ENCODE measurements around the gene DAPK1.

Gene DAPK1

DNA sequence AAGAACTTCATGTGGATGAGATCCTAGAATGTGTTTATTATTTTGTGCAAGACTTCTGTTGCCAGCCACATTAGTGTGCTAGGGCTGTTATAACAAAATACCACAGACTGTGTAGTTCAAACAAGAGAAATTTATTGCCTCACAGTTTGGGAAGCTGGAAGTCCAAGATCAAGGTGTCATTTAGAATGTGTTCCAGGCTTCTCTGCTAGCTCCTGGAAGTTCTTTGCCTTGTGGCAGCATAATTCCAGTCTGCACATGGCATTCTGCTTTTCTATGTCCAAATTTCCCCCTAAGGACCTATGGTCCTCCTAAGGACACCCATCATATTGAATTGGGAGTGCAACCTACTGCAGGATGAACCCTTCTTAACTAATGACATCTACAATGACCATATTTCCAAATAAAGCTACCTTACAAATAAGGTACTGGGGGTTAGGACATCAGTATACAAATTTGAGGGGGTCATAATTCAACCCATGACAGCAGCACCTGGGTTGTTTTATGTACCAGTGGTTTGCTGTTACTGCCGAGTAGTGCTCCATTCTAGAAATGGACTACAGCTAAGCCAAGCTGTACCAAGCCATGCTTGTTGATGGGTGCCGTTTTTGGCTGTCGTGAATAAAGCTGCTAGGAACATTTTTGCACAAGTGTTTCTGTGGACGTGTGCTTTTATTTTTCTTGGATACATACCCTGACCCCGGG, 52.7 kb downstream of the DAPK1 start:
- peaks cover 3% of the 10 kb centered on the region for H3K4me1 ChIP-seq (ENCODE audit: control insufficient read depth, insufficient read depth, low read length)
- H3K27me3 ChIP-seq (ENCODE audit: control insufficient read depth, insufficient read depth, low read length) = no peaks in the 10 kb centered on the region
- H3K36me3 ChIP-seq (ENCODE audit: control insufficient read depth, insufficient read depth, low read length) = no peaks in the 10 kb centered on the region
- H3K9me3 ChIP-seq (ENCODE audit: control insufficient read depth, insufficient read depth, low read length) = no peaks in the 10 kb centered on the region
- no peak overlapping the region for H3K4me3 ChIP-seq (ENCODE audit: low read depth, low read length)
- H3K9ac ChIP-seq (ENCODE audit: low read depth, low read length) = no peak overlapping the region

GRCh38 chr9:87551772-87552217, 54.1 kb downstream of the DAPK1 start:
- Histone ChIP-seq H3K4me1 (ENCODE audit: control insufficient read depth, insufficient read depth, low read length) (no peaks in the 10 kb centered on the region), H3K9me3 (ENCODE audit: control insufficient read depth, insufficient read depth, low read length) (no peaks in the 10 kb centered on the region), H3K9ac (ENCODE audit: low read depth, low read length) (no peak overlapping the region), H3K36me3 (ENCODE audit: control insufficient read depth, insufficient read depth, low read length) (no peaks in the 10 kb centered on the region), H3K4me3 (ENCODE audit: low read depth, low read length) (no peak overlapping the region), H3K27me3 (ENCODE audit: control insufficient read depth, insufficient read depth, low read length) (no peaks in the 10 kb centered on the region)

- no peaks in the 10 kb centered on the region for H3K27me3 ChIP-seq (ENCODE audit: control insufficient read depth, insufficient read depth, low read length)
- H3K36me3 ChIP-seq (ENCODE audit: control insufficient read depth, insufficient read depth, low read length) = no peaks in the 10 kb centered on the region
- H3K9me3 ChIP-seq (ENCODE audit: control insufficient read depth, insufficient read depth, low read length) = no peaks in the 10 kb centered on the region
- H3K4me3 ChIP-seq (ENCODE audit: low read depth, low read length) = no peak overlapping the region
- no peaks in the 10 kb centered on the region for H3K4me1 ChIP-seq (ENCODE audit: control insufficient read depth, insufficient read depth, low read length)
- no peak overlapping the region for H3K9ac ChIP-seq (ENCODE audit: low read depth, low read length)
These were observed 56.7 kb downstream of the DAPK1 start for GRCh38 chr9:87554171-87554910.

DNA sequence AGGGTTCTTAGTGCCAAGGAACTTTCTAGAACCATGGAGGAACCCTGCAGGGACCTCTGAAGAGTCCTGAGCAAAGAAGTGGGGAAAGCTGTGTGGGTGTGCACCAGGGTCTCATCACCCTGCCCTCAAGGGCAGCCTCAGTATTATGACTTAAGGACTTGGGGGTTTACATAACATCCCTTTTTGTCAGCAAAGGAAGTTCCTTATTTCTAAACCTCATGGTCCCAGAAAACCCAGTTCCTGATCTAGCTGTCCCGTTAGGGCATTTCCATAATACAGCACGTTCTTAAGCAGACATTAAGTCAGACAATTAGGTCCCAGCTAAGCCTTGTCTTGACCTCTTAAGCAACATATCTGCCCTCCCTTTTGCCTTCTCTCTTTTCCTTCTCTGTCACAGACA, 57.3 kb downstream of the DAPK1 start:
- Histone ChIP-seq H3K9ac (ENCODE audit: low read depth, low read length) (no peak overlapping the region), H3K27me3 (ENCODE audit: control insufficient read depth, insufficient read depth, low read length) (no peaks in the 10 kb centered on the region), H3K9me3 (ENCODE audit: control insufficient read depth, insufficient read depth, low read length) (no peaks in the 10 kb centered on the region)

DNA sequence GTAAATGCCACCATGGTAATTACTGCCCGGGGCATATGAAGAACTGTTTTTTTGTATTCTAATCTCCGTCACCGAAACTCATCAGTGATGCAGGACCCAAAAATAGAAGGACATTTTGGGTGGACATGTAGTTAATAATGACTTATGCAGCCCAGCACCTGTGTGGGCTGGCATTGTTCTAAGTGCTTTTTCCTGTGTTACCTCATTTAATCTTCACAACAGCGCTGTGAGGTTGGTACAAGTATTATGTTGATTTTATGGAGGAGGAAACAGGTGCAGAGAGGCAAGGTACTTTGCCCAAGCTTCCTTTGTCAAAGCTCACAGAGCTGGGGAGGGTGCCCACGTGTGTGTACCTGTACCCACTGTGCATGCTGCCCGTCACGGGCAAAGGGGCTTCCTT, 58.4 kb downstream of the DAPK1 start:
- Histone ChIP-seq H3K9ac (ENCODE audit: low read depth, low read length) (no peak overlapping the region), H3K9me3 (ENCODE audit: control insufficient read depth, insufficient read depth, low read length) (no peaks in the 10 kb centered on the region), H3K4me1 (ENCODE audit: control insufficient read depth, insufficient read depth, low read length) (no peaks in the 10 kb centered on the region), H3K27me3 (ENCODE audit: control insufficient read depth, insufficient read depth, low read length) (no peaks in the 10 kb centered on the region), H3K36me3 (ENCODE audit: control insufficient read depth, insufficient read depth, low read length) (no peaks in the 10 kb centered on the region), H3K4me3 (ENCODE audit: low read depth, low read length) (no peak overlapping the region)

More for the DNA sequence above, 57.3 kb downstream of the DAPK1 start:
- Histone ChIP-seq H3K4me1 (ENCODE audit: control insufficient read depth, insufficient read depth, low read length) (no peaks in the 10 kb centered on the region), H3K36me3 (ENCODE audit: control insufficient read depth, insufficient read depth, low read length) (no peaks in the 10 kb centered on the region), H3K4me3 (ENCODE audit: low read depth, low read length) (no peak overlapping the region)

DNA sequence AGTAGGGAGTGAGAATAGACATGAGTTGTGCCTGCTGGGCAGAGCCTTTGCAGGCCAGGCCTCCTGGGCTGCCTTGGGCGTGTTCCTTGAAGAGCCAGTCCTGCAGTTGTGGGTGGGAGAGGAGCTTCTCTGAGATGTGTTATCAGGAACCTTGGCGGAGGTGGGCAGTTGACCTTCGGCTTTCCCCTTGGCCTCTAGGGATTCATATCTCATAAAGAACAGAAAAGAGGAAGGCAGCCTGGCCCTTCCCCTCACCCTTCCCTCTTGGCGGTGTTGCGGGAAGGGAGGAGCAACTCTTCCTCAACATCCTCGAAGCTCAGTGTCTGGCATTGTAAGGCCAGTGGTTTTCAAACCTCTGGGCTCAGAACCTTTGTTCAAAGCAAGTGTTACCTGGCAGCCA, 59.2 kb downstream of the DAPK1 start:
- Histone ChIP-seq H3K4me1 (ENCODE audit: control insufficient read depth, insufficient read depth, low read length) (no peaks in the 10 kb centered on the region), H3K36me3 (ENCODE audit: control insufficient read depth, insufficient read depth, low read length) (no peaks in the 10 kb centered on the region), H3K9ac (ENCODE audit: low read depth, low read length) (no peak overlapping the region), H3K27me3 (ENCODE audit: control insufficient read depth, insufficient read depth, low read length) (no peaks in the 10 kb centered on the region), H3K9me3 (ENCODE audit: control insufficient read depth, insufficient read depth, low read length) (no peaks in the 10 kb centered on the region), H3K4me3 (ENCODE audit: low read depth, low read length) (no peak overlapping the region)

DNA sequence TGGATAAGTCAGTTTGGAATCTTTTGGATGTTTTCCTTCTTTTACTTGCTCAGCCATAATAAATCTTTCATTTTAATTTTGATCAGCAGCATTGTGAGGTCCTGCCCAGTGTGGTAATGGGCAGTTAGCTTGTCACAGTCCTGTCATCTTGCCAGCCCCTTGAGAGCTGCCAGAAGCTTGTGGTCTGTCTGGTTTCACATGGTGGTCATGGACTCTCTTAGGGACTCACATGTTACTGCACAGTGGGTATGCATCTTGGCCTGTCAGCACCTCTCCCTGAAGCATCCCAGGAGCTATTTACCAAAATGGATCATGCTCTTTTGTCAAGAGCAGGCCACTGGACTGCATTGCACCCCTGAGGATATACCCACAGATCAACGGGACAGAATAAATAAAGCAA, 60.3 kb downstream of the DAPK1 start:
- Histone ChIP-seq H3K4me3 (ENCODE audit: low read depth, low read length) (no peak overlapping the region), H3K9me3 (ENCODE audit: control insufficient read depth, insufficient read depth, low read length) (no peaks in the 10 kb centered on the region), H3K4me1 (ENCODE audit: control insufficient read depth, insufficient read depth, low read length) (no peaks in the 10 kb centered on the region), H3K27me3 (ENCODE audit: control insufficient read depth, insufficient read depth, low read length) (no peaks in the 10 kb centered on the region), H3K36me3 (ENCODE audit: control insufficient read depth, insufficient read depth, low read length) (no peaks in the 10 kb centered on the region), H3K9ac (ENCODE audit: low read depth, low read length) (no peak overlapping the region)

- Histone ChIP-seq H3K36me3 (ENCODE audit: control insufficient read depth, insufficient read depth, low read length) (no peaks in the 10 kb centered on the region), H3K4me1 (ENCODE audit: control insufficient read depth, insufficient read depth, low read length) (no peaks in the 10 kb centered on the region), H3K27me3 (ENCODE audit: control insufficient read depth, insufficient read depth, low read length) (no peaks in the 10 kb centered on the region), H3K9ac (ENCODE audit: low read depth, low read length) (no peak overlapping the region), H3K4me3 (ENCODE audit: low read depth, low read length) (no peak overlapping the region), H3K9me3 (ENCODE audit: control insufficient read depth, insufficient read depth, low read length) (no peaks in the 10 kb centered on the region)
These were observed 61.0 kb downstream of the DAPK1 start for GRCh38 chr9:87558606-87559190.

- Histone ChIP-seq H3K27me3 (ENCODE audit: control insufficient read depth, insufficient read depth, low read length) (no peaks in the 10 kb centered on the region), H3K4me1 (ENCODE audit: control insufficient read depth, insufficient read depth, low read length) (peaks cover under 1% of the 10 kb centered on the region), H3K36me3 (ENCODE audit: control insufficient read depth, insufficient read depth, low read length) (no peaks in the 10 kb centered on the region), H3K9ac (ENCODE audit: low read depth, low read length) (no peak overlapping the region), H3K4me3 (ENCODE audit: low read depth, low read length) (no peak overlapping the region), H3K9me3 (ENCODE audit: control insufficient read depth, insufficient read depth, low read length) (no peaks in the 10 kb centered on the region)
These were observed 64.4 kb downstream of the DAPK1 start for GRCh38 chr9:87562062-87562461.

DNA sequence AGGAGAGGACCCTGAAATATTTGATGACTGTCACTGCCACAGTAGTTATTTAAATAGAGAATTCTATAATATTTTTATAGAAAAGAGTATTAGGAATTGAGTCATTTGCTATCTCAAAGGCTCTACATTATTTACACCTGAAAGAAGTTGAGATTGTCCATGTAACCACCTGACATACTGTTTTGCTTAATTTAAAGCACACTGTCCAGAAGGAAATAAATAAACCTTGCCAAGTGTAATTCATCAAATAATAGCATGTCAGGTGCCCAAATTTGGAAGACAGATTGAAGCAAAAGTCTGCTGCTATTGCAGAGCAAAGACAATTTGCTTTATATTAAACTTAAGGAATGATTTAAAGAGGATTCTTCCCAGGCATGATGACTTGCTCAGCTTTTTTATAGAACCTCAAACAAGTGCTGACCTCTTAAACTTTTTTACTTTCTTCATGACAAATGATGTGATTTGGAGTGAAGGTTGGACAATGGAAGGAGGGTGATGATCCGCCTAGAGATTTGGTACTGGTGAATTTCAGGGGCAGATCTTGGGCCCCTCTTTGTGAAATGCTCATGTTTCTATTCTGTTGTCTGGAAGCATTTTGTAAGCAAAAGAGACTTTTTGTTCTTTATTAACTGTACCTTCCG, 65.0 kb downstream of the DAPK1 start:
- Histone ChIP-seq H3K4me1 (ENCODE audit: control insufficient read depth, insufficient read depth, low read length) (peaks cover 5% of the 10 kb centered on the region), H3K4me3 (ENCODE audit: low read depth, low read length) (no peak overlapping the region), H3K36me3 (ENCODE audit: control insufficient read depth, insufficient read depth, low read length) (no peaks in the 10 kb centered on the region), H3K9ac (ENCODE audit: low read depth, low read length) (no peak overlapping the region), H3K9me3 (ENCODE audit: control insufficient read depth, insufficient read depth, low read length) (no peaks in the 10 kb centered on the region), H3K27me3 (ENCODE audit: control insufficient read depth, insufficient read depth, low read length) (no peaks in the 10 kb centered on the region)

GRCh38 chr9:87564111-87564510, 66.4 kb downstream of the DAPK1 start:
- Histone ChIP-seq H3K36me3 (ENCODE audit: control insufficient read depth, insufficient read depth, low read length) (no peaks in the 10 kb centered on the region), H3K27me3 (ENCODE audit: control insufficient read depth, insufficient read depth, low read length) (no peaks in the 10 kb centered on the region), H3K9ac (ENCODE audit: low read depth, low read length) (no peak overlapping the region), H3K4me3 (ENCODE audit: low read depth, low read length) (no peak overlapping the region), H3K9me3 (ENCODE audit: control insufficient read depth, insufficient read depth, low read length) (no peaks in the 10 kb centered on the region), H3K4me1 (ENCODE audit: control insufficient read depth, insufficient read depth, low read length) (peaks cover 15% of the 10 kb centered on the region)
